HG03139 (cell line): Measurements from ENCODE around the gene RNLS.

Experiments
- ATAC-seq: cut with Tn5 transposase; IDR thresholded peaks from one replicate; pipeline ENCODE4 v1.9.1; 2021; ENCODE audit not compliant: unreplicated experiment

RNLS gene

GRCh38 chr10:88437411-88437810, 145.7 kb downstream of the RNLS start:
- no peak for ATAC-seq

GRCh38 chr10:88433565-88434186, 149.4 kb downstream of the RNLS start:
- no peak for ATAC-seq

GRCh38 chr10:88431103-88431502, 152.0 kb downstream of the RNLS start:
- no peak for ATAC-seq

DNA sequence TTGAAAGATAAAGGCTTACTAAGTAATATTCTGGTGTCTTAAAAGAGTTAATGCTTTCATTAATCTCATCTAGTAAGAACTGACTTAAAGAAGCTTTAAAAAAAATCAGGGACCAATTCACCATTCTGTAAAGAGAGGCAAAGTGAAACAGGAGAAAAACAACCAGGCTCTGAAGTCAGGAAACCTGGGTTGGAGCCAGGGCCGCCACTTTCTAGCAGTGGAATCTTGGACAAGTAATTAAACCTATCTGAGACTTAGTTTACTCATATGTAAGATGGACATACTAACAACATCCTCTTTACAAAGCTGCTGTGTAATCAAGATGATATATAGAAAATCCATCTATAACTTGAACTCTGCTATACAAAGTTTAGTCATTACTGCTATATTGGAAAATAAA, 154.1 kb downstream of the RNLS start:
- ATAC-seq = no peak

DNA sequence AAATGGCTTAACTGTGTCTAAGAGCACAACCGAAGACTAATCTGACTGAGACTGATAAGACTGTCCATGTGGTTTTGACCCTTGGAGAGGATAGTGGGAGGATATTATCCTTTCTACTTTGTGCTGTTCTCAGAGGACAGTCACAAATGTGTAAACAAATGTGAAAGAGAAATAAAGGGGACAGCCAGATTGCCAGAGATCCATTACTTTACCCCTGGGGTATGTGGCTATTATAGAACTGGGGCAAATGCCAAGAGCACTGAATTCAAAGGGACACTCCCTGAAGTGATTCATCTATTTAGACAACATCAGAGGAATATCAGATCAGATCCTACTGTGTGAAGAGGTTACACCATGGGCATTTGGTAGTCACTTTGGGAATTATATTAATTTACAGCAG, 154.7 kb downstream of the RNLS start:
- ATAC-seq = no peak

GRCh38 chr10:88427024-88427423, 156.1 kb downstream of the RNLS start:
- no peak for ATAC-seq

GRCh38 chr10:88424881-88425280, 158.2 kb downstream of the RNLS start:
- ATAC-seq = no peak

DNA sequence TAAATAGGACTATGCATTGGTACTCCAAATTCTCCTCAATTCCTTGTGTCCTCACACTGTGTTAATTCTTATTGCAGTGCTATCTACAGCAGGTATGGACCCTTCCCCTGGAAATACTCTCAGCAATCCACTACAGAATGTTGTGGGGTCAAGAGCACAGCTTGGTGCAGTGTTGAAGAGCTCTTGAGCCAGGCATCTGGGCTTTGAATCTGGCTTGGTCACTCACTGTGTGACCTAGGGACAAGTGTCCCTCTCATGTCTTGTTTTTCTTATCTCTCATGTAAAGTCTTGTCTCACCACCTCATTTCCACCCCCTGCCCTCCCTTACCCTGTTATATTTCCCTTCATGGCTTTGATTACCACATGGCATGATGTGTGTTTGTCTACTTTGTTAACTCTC, 159.4 kb downstream of the RNLS start:
- ATAC-seq = no peak

DNA sequence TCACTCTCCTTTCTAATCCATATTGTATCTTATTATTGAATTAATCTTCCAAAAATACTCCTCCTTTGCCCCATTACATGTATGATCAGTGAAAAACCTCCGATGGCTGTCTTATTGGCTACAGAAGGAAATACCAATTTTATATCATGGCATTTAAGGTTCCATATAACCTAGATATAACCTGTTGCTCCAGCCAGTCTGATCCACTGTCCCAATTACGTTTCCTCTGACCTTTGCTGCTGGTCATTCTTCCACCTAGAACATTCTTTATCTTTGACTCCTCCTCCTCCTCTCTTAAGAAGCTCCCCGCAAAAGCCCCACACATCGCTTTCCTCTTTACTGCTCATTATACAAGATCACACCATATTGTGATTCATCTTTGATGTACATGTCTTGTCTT, 161.5 kb downstream of the RNLS start:
- no peak for ATAC-seq

- ATAC-seq = no peak
Measured at GRCh38 chr10:88418871-88419270, 164.2 kb downstream of the RNLS start.

DNA sequence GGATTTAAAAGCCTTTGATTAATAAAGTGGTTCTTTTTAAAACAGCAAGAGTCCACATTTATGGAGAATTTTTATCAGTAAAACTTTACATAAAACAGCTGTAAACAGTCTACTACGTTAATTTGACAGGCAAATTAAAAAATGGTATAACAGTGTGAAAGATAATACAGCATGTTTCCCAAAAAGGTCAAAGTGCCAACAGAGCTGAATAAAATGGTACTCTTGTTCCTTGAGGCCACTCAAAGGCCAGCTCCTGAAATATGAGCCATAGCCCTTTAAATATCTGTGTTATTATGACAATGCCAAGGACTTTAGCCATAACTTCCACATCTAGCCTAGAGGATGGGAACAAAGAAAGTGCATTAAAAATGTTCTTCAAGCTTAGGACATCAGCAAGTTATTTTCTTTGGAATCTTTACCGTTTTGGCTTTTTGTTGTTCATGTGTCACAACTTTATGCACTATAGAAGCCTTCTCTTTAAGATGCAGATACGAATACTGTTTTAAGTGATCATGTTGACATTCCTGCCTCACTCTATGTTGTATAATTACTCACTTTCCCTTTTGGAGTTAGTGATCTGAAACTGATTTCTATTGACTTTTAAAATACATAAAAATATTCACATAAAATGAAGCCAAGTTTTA, 165.6 kb downstream of the RNLS start:
- ATAC-seq = no peak

DNA sequence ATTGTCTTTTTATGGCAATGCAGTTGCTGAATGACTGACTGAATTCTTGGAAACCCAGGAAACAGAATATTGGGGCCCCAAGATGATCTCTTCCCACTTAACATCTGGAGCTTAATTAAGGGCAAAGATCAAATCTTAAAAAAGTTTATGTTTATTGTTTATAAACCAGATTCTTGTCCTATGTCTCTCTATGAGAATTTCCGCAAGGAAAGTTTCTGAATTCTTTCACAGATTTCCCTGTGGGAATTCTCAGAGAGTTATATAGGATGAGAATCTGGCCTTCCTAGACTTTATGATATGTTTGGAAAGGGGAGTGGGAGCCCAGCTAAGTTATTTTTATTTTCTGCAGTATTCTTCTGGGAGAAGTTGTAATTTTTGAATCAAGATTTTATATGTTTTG, 166.3 kb downstream of the RNLS start:
- ATAC-seq = no peak

DNA sequence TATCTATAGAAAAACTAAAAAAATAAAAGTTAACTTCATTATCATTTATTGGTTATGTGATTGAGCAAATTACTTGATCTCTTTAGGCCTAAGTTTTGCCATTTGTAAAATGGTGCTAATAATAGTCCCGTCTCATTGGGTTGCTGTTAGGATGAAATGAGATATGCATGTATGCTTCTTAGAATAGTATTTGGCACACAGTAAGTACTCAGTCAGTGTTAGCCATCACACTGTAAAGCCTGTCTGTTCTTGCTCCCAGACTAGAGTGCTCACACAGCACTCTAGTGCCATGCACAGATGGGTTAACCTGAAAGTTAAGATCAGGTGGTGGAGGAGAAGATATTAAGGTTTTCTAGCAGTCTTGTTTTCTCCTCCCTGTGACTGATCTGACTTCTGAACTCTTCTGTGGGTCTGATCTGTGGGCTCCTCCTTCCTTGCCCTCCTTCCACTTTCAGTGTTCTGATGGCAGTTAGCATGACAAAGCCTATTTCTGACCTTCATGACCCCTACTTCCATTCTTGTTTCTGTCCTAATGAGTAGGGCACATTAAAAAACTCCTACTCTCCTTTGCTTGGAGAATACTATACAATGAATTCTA, 167.5 kb downstream of the RNLS start:
- ATAC-seq = no peak

DNA sequence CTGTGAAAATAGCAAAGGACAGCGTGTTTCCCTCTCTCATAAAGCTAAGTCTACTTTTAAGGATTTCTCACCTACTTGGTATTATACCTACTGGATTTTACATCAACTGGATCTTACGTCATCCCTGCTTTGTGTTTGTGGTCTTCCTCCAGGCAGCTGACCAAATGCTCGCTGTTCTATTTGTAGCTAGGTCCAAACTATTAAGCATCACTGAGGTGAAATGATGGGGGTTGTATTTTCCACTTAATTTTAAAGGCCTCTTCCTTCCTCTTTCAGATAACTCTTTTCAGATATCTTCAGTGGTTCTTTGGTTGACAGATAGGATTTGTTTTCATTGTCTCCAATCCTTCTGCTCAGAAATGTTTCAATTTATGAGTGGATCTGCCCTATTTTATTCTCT, 169.7 kb downstream of the RNLS start:
- no peak for ATAC-seq

- no peak for ATAC-seq
Measured at GRCh38 chr10:88411772-88412349, 171.3 kb downstream of the RNLS start.

GRCh38 chr10:88409824-88410223, 173.3 kb downstream of the RNLS start:
- ATAC-seq = no peak

- ATAC-seq = no peak
Measured at GRCh38 chr10:88409236-88409635, 173.9 kb downstream of the RNLS start.

GRCh38 chr10:88408096-88408495, 175.0 kb downstream of the RNLS start:
- ATAC-seq = no peak

DNA sequence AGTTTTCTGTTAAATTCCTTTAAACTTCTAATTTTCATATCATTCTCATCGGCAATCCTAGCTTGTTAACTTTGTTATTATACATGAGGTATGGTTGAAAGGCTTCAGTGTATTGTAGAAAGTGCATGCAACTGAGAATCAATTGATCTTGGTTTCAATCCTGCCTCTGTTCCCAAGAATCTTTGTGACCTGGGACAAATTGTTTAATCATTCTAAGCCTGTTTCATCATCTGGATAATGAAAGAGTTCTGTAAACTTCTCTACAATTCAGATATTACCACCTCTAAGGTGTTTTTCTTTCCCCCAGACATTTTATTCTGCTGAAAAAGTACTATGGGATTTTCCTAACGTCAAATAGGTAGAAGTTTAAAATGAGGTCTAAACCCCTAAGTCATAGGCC, 179.0 kb downstream of the RNLS start:
- ATAC-seq = no peak

DNA sequence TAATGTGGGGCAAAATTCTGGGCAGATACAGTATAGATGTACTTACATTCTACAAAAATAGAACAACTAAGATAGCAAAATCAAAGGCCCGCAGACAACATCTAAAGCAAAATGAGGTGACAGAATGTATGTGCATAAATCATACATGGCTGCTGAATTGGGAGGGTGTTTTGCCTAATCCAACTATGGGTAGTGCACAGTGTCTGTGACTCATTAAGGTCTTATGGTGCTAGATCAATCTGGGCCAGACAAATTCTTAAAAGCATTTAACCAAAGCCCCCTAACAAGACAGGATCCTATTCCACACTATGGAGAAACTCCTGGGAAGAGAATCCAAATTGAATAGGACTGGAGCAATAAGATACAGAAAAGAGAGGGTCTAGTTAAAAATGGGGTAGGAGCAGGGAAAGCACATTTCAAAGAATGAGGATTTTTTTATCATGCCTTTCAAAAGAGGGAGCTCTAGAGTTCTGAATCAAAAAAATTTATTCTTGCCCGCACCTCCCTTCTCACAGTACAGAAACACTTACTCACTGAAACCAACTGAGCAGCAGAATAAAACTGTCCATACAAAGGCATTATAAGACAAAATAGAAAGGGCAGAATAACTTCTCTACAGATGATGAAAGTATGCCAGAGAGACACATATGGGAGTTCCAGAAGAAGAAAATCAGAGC, 181.3 kb downstream of the RNLS start:
- ATAC-seq = no peak

- no peak for ATAC-seq
Measured at GRCh38 chr10:88399240-88399639, 183.9 kb downstream of the RNLS start.

- no peak for ATAC-seq
Measured at GRCh38 chr10:88395677-88396076, 187.4 kb downstream of the RNLS start.
